ENCODE results near the gene PIP4K2A. TPM values are rescaled to one million over a fixed set of nuclear protein-coding genes. Genes with fewer than 3 reads are reported as not detected.

PIP4K2A gene
- total and polyA plus RNA-seq, 2 of the 8 experiments (the other 6 are each of a cell fraction or from before 2014, with no cell fraction given) = 19.0 to 60.9 TPM

- H3K4me3 ChIP-seq (ENCODE audit: extremely low read depth in 1 of 4, insufficient read depth in 2 of 4, low read depth in 3 of 4, low read length in 4 of 4) = no peak overlapping the region
- no peaks in the 10 kb centered on the region for H3K27me3 ChIP-seq (replicated peaks in 1 of 4; ENCODE audit: control insufficient read depth in 3 of 4, extremely low read depth in 1 of 4, insufficient read depth in 3 of 4, low read length in 3 of 4)
- peaks cover 5% of the 10 kb centered on the region for H3K79me1 ChIP-seq (ENCODE audit: low read depth, low read length)
- H3K18ac ChIP-seq (ENCODE audit: extremely low read depth, low read length) = no peak overlapping the region; the same call in 1 of the 2 replicates
- no peak overlapping the region for H2BK20ac ChIP-seq (ENCODE audit: low read length)
- H3K4ac ChIP-seq (replicated peaks; ENCODE audit: insufficient read length, low read depth, low read length) = no peak overlapping the region
- 87% methylated on average over 7 of the region's 7 CpGs; no CpG with 5 or more reads in 1 of the 2 experiments for WGBS, 2 experiments (ENCODE audit: extremely low coverage in 1 of 2, insufficient coverage in 1 of 2, insufficient read length in 1 of 2, insufficient replicate concordance in 2 of 2, low coverage in 1 of 2, low lambda C conversion rate in 2 of 2, missing lambda C conversion rate in 1 of 2)
- peaks cover 2 to 20% (median 12%) of the 10 kb centered on the region in 4 experiments; a peak in 6 of 7 replicates for H3K4me1 ChIP-seq (replicated peaks in 1 of 4; ENCODE audit: control insufficient read depth in 3 of 4, insufficient read depth in 4 of 4, low read length in 3 of 4)
- H3K9ac ChIP-seq (replicated peaks in 1 of 4; ENCODE audit: extremely low read depth in 1 of 4, low read depth in 3 of 4, low read length in 3 of 4) = no peak overlapping the region
- H2BK12ac ChIP-seq (ENCODE audit: low read depth, low read length) = no peak overlapping the region
- CTCF ChIA-PET (ENCODE audit: partially characterized antibody) = interaction anchor here (1.2 to 1.4 kb wide), 2 partner anchors 23 to 69 kb away, joined by 3 read pairs; no protein-coding TSS in a partner anchor
- POLR2A ChIA-PET (ENCODE audit: partially characterized antibody) = interaction anchor here (1.7 kb wide), 1 partner anchor 12 kb away, joined by 5 read pairs; no protein-coding TSS in a partner anchor
- H2BK120ac ChIP-seq (replicated peaks; ENCODE audit: low read depth, low read length) = no peak overlapping the region
- DNase-seq (ENCODE audit: low read depth in 1 of 2, low spot score in 2 of 2) = no peak
- no peak overlapping the region for H3K27ac ChIP-seq (ENCODE audit: low read depth, low read length)
- no peak overlapping the region for H4K5ac ChIP-seq (ENCODE audit: insufficient read length, low read depth, low read length)
- peaks cover 0 to 88% of the 10 kb centered on the region in 2 experiments; a peak in 2 of 4 replicates for H3K79me2 ChIP-seq (ENCODE audit: control insufficient read depth in 1 of 2, insufficient read depth in 2 of 2, low read length in 2 of 2)
- FAIRE-seq = no peak
- no peak overlapping the region for H3K14ac ChIP-seq (ENCODE audit: insufficient read length)
- H3K36me3 ChIP-seq (ENCODE audit: control insufficient read depth in 2 of 4, insufficient read depth in 4 of 4, low read length in 3 of 4) = no peaks in the 10 kb centered on the region
- no peak overlapping the region for H2BK5ac ChIP-seq (ENCODE audit: low read depth, low read length)
- TF ChIP-seq EP300 (IDR thresholded peaks at IDR 0.05; ENCODE audit: borderline replicate concordance in 1 of 2, low read depth in 2 of 2, low read length in 2 of 2) (no peak), SIN3A (conservative IDR thresholded peaks at IDR 0.05 in 1 of 2, IDR thresholded peaks at IDR 0.05 in 1 of 2; ENCODE audit: low read depth in 1 of 2, low read length in 2 of 2) (no peak), CEBPB (IDR thresholded peaks at IDR 0.05; ENCODE audit: low read depth, low read length) (peak; percentile 62), PHF8 (conservative IDR thresholded peaks at IDR 0.05; ENCODE audit: low read depth, low read length) (no peak)
- H3K56ac ChIP-seq (replicated peaks; ENCODE audit: insufficient read length, low read depth, low read length) = no peak overlapping the region
- no peak overlapping the region for H4K8ac ChIP-seq (ENCODE audit: extremely low read depth, insufficient read depth, low read length)
- no peaks in the 10 kb centered on the region for H3K9me3 ChIP-seq (ENCODE audit: insufficient read depth in 2 of 2, low read depth in 1 of 2, low read length in 1 of 2)
- H4K20me1 ChIP-seq (replicated peaks in 1 of 2; ENCODE audit: control insufficient read depth in 1 of 2, insufficient read depth in 2 of 2, low read length in 2 of 2) = peaks cover 0 to 4% of the 10 kb centered on the region in 2 experiments
- no peak overlapping the region for H3K23ac ChIP-seq (ENCODE audit: insufficient read length)
- H2BK15ac ChIP-seq (ENCODE audit: low read length) = no peak overlapping the region
- no peak overlapping the region for H4K91ac ChIP-seq (replicated peaks; ENCODE audit: insufficient read length, low read length)
- no peak overlapping the region for H2AFZ ChIP-seq (ENCODE audit: low read length)
- no peak overlapping the region for H2AK5ac ChIP-seq (ENCODE audit: low read depth, low read length)
- no peaks in the 10 kb centered on the region for H3K23me2 ChIP-seq (ENCODE audit: low read depth, low read length)
- H3K4me2 ChIP-seq (ENCODE audit: insufficient read depth in 1 of 2, low read depth in 2 of 2, low read length in 2 of 2) = no peak overlapping the region
These were observed 55.5 kb downstream of the PIP4K2A start for GRCh38 chr10:22658745-22659410.

All from H1 (cell line).